RWPE2 (cell line): ENCODE measurements around the gene CRADD.

Experiments used
- ATAC-seq: fragments of 200-7000 bp; cut with Tn5 transposase; 3 replicates; pipeline ENCODE4 v1.9.1; 2021; ENCODE audit warnings: low read depth
- DNase-seq: peaks from one replicate; pipeline ENCODE4 v3.0.0-alpha.2; 2020; ENCODE audit warnings: low spot score
- H3K27ac ChIP-seq: fragments of 450-650 bp; 2 replicates; pipeline ENCODE4 v1.5.1; 2017; ENCODE audit warnings: mild to moderate bottlenecking; ENCODE audit not compliant: poor library complexity, severe bottlenecking
- H3K27me3 ChIP-seq: fragments of 250-450 bp; sonication (Bioruptor Pico); 2 replicates; pipeline ENCODE4 v1.5.1; 2021; ENCODE audit warnings: mild to moderate bottlenecking, moderate library complexity; ENCODE audit not compliant: insufficient read depth, poor library complexity, severe bottlenecking
- H3K36me3 ChIP-seq: fragments of 250-450 bp; sonication (Bioruptor Pico); 2 replicates; pipeline ENCODE4 v1.5.1; 2020; ENCODE audit warnings: low read depth, mild to moderate bottlenecking, moderate library complexity
- H3K4me1 ChIP-seq: fragments of 250-450 bp; sonication (Bioruptor Pico); 2 replicates; pipeline ENCODE4 v1.5.1; 2021; ENCODE audit warnings: mild to moderate bottlenecking, moderate library complexity; ENCODE audit not compliant: insufficient read depth, poor library complexity, severe bottlenecking
- H3K4me3 ChIP-seq: fragments of 250-450 bp; sonication (Bioruptor Pico); 2 replicates; pipeline ENCODE4 v1.5.1; 2021; ENCODE audit warnings: mild to moderate bottlenecking, moderate library complexity; ENCODE audit not compliant: severe bottlenecking
- H3K9me3 ChIP-seq: fragments of 250-450 bp; sonication (Bioruptor Pico); 2 replicates; pipeline ENCODE4 v1.5.1; 2021; ENCODE audit warnings: mild to moderate bottlenecking, moderate library complexity; ENCODE audit not compliant: severe bottlenecking
- CTCF ChIP-seq: fragments of 450-650 bp; IDR thresholded peaks from one replicate; pipeline ENCODE4 v1.5.1; 2017; ENCODE audit warnings: mild to moderate bottlenecking, moderate library complexity; ENCODE audit not compliant: poor library complexity, severe bottlenecking

The CRADD gene

GRCh38 chr12:93915411-93915810 is 238.2 kb downstream of the CRADD start:
- H3K36me3 ChIP-seq, result no peaks in the 10 kb centered on the region
- H3K9me3 ChIP-seq, result no peaks in the 10 kb centered on the region
- H3K4me1 ChIP-seq, result no peaks in the 10 kb centered on the region
- H3K4me3 ChIP-seq, result no peak overlapping the region
- TF ChIP-seq CTCF, result no peak
- no peak for DNase-seq
- no peak for ATAC-seq
- H3K27ac ChIP-seq, result no peak overlapping the region
- no peaks in the 10 kb centered on the region for H3K27me3 ChIP-seq

- no peak for ATAC-seq
- no peaks in the 10 kb centered on the region for H3K27me3 ChIP-seq
- H3K9me3 ChIP-seq, result no peaks in the 10 kb centered on the region
- no peaks in the 10 kb centered on the region for H3K36me3 ChIP-seq
- no peak overlapping the region for H3K27ac ChIP-seq
- no peak overlapping the region for H3K4me3 ChIP-seq
- no peak for TF ChIP-seq CTCF
- DNase-seq, result no peak
- no peaks in the 10 kb centered on the region for H3K4me1 ChIP-seq
Observed at GRCh38 chr12:93916402-93916801, 239.2 kb downstream of the CRADD start.

- H3K27me3 ChIP-seq, result no peaks in the 10 kb centered on the region
- DNase-seq (no peak), ATAC-seq (no peak)
- H3K27ac ChIP-seq, result no peak overlapping the region
- H3K4me3 ChIP-seq, result no peak overlapping the region
- TF ChIP-seq CTCF, result no peak
- H3K4me1 ChIP-seq, result no peaks in the 10 kb centered on the region
- H3K9me3 ChIP-seq, result no peaks in the 10 kb centered on the region
- H3K36me3 ChIP-seq, result no peaks in the 10 kb centered on the region
Observed at GRCh38 chr12:93918262-93918661, 241.1 kb downstream of the CRADD start.

- Histone ChIP-seq H3K4me1 (no peaks in the 10 kb centered on the region), H3K36me3 (no peaks in the 10 kb centered on the region), H3K27me3 (no peaks in the 10 kb centered on the region), H3K4me3 (no peak overlapping the region), H3K27ac (no peak overlapping the region), H3K9me3 (no peaks in the 10 kb centered on the region)
- no peak for TF ChIP-seq CTCF
- ATAC-seq (no peak), DNase-seq (no peak)
Observed at GRCh38 chr12:93918900-93919299, 241.7 kb downstream of the CRADD start.

GRCh38 chr12:93921521-93921920 is 244.3 kb downstream of the CRADD start:
- Histone ChIP-seq H3K9me3 (no peaks in the 10 kb centered on the region), H3K27me3 (no peaks in the 10 kb centered on the region), H3K27ac (no peak overlapping the region), H3K4me3 (no peak overlapping the region), H3K36me3 (no peaks in the 10 kb centered on the region), H3K4me1 (no peaks in the 10 kb centered on the region)
- no peak for ATAC-seq
- no peak for TF ChIP-seq CTCF
- no peak for DNase-seq
